OCI-LY7 (cell line): Measurements from ENCODE around the gene JUNB. TPM values are rescaled to one million over a fixed set of nuclear protein-coding genes. Genes with fewer than 3 reads are reported as not detected.

ENCODE experiments used
- BruUV-seq: library from RNA; stranded (reverse); fragments of 400-500 nt; replicated peaks from 2 replicates; lab custom pipeline; 2021; lab: Mats Ljungman, UMichigan
- CTCF ChIA-PET: fragments of 300-600 bp; sonication (Branson Sonifier 250); formaldehyde crosslinking; loops from one replicate; lab custom pipeline; 2022; ENCODE audit warnings: antibody characterized with exemption; ENCODE audit not compliant: unreplicated experiment; lab: Charles Lee
- POLR2A ChIA-PET: fragments of 300-600 bp; sonication (Branson Sonifier 250); formaldehyde crosslinking; loops from one replicate; lab custom pipeline; 2022; ENCODE audit warnings: antibody characterized with exemption; lab: Charles Lee
- DNase-seq: peaks from one replicate; pipeline ENCODE4 v3.0.0-alpha.2; 2015; ENCODE audit warnings: low spot score
- H2AFZ ChIP-seq: fragments of 200-600 bp; sonication (generic), shearing (Covaris generic); 2 replicates; pipeline ENCODE4 v1.6.1; 2014; ENCODE audit warnings: mild to moderate bottlenecking, antibody characterized with exemption, low read length, moderate library complexity
- H3K27ac ChIP-seq: fragments of 200-600 bp; sonication (generic); 2 replicates; pipeline ENCODE4 v1.5.1; 2014; ENCODE audit warnings: mixed run types, low read depth, mild to moderate bottlenecking, moderate library complexity, low read length, inconsistent platforms; ENCODE audit not compliant: poor library complexity, severe bottlenecking
- H3K36me3 ChIP-seq: fragments of 200-600 bp; sonication (generic); 2 replicates; pipeline ENCODE4 v1.6.1; 2014; ENCODE audit warnings: mild to moderate bottlenecking, antibody characterized with exemption, low read length, moderate library complexity, mixed read lengths; ENCODE audit not compliant: insufficient read depth
- H3K4me1 ChIP-seq: fragments of 200-600 bp; sonication (generic); 2 replicates; pipeline ENCODE4 v1.5.1; 2014; ENCODE audit warnings: mild to moderate bottlenecking, low read length; ENCODE audit not compliant: insufficient read depth, poor library complexity, severe bottlenecking
- H3K4me2 ChIP-seq: fragments of 200-600 bp; sonication (generic); 2 replicates; pipeline ENCODE4 v1.6.1; 2014; ENCODE audit warnings: mild to moderate bottlenecking, low read length
- H3K4me3 ChIP-seq: fragments of 200-600 bp; sonication (generic); 2 replicates; pipeline ENCODE4 v1.5.1; 2014; ENCODE audit warnings: mild to moderate bottlenecking, low read depth, low read length; ENCODE audit not compliant: poor library complexity, severe bottlenecking
- H3K79me2 ChIP-seq: fragments of 200-600 bp; sonication (generic); 2 replicates; pipeline ENCODE4 v1.6.1; 2016; ENCODE audit warnings: low read depth, mild to moderate bottlenecking, low read length, moderate library complexity, mixed read lengths; ENCODE audit not compliant: insufficient read depth
- H3K9me2 ChIP-seq: fragments of 200-600 bp; sonication (generic); 2 replicates; pipeline ENCODE4 v1.6.1; 2016; ENCODE audit warnings: mild to moderate bottlenecking, low read length, mixed read lengths; ENCODE audit not compliant: insufficient read depth
- H3K9me3 ChIP-seq: fragments of 200-600 bp; sonication (generic); 2 replicates; pipeline ENCODE4 v1.6.1; 2014; ENCODE audit warnings: mild to moderate bottlenecking, mixed run types, low read length, mixed read lengths
- H4K20me1 ChIP-seq: fragments of 200-600 bp; sonication (generic); 2 replicates; pipeline ENCODE4 v1.6.1; 2014; ENCODE audit warnings: mild to moderate bottlenecking, antibody characterized with exemption, low read length, moderate library complexity, mixed read lengths; ENCODE audit not compliant: insufficient read depth
- CTCF ChIP-seq: fragments of 200-600 bp; sonication (generic); conservative IDR thresholded peaks from 2 replicates; pipeline ENCODE4 v1.5.1; 2014; ENCODE audit warnings: mild to moderate bottlenecking, antibody characterized with exemption, low read length, moderate library complexity, mixed read lengths
- EZH2phosphoT487 ChIP-seq: fragments of 200-600 bp; sonication (generic); IDR thresholded peaks from 2 replicates; pipeline ENCODE4 v1.6.1; 2018; ENCODE audit warnings: low read depth, borderline replicate concordance, mild to moderate bottlenecking, mixed run types, antibody characterized with exemption, low read length, moderate library complexity, mixed read lengths
- intact Hi-C: fragments of 100-400 bp; cut with micrococcal nuclease; formaldehyde crosslinking; loops from one replicate; pipeline ENCODE4 v1.10.0; 2022; ENCODE audit not compliant: unreplicated experiment
- total RNA-seq, 2 experiments: library from RNA; depleted of rRNA in 1 of 2; stranded (reverse); fragments of >200 nt in 1 of 2; shearing (Covaris generic) in 1 of 2; gene quantifications; 2 replicates each; pipeline ENCODE4 v1.2.3, GENCODE V29; 2014 to 2022

The JUNB gene
- total RNA-seq, 2 experiments from 2014 or later, result 31.8 to 45.5 TPM

- Histone ChIP-seq H4K20me1 (no peaks in the 10 kb centered on the region), H3K79me2 (no peaks in the 10 kb centered on the region), H3K9me2 (no peaks in the 10 kb centered on the region), H3K4me2 (peak overlapping the region; percentile 67), H3K4me1 (peaks cover 40% of the 10 kb centered on the region), H3K36me3 (no peaks in the 10 kb centered on the region), H3K9me3 (no peaks in the 10 kb centered on the region), H2AFZ (no peak overlapping the region), H3K4me3 (peak overlapping the region; percentile 70), H3K27ac (no peak overlapping the region)
- ChIA-PET POLR2A (no interaction called here), CTCF (no interaction called here)
- DNase-seq, result no peak
- intact Hi-C loops, result no loop called here
- TF ChIP-seq CTCF (no peak), EZH2phosphoT487 (no peak)
- BruUV-seq, result no TSS peak
These were observed 42.1 kb downstream of the JUNB start for GRCh38 chr19:12833418-12833737.

- Histone ChIP-seq H3K4me2 (peak overlapping the region; percentile 72), H3K79me2 (no peaks in the 10 kb centered on the region), H3K9me2 (no peaks in the 10 kb centered on the region), H2AFZ (peak overlapping the region; percentile 73; the same call in 1 of the 2 replicates), H4K20me1 (no peaks in the 10 kb centered on the region), H3K36me3 (no peaks in the 10 kb centered on the region), H3K9me3 (no peaks in the 10 kb centered on the region), H3K27ac (no peak overlapping the region), H3K4me1 (peaks cover 45% of the 10 kb centered on the region), H3K4me3 (peak overlapping the region; percentile 70)
- POLR2A ChIA-PET, result interaction anchor here (0.5 kb wide), 1 partner anchor 118 kb away, joined by 3 read pairs; no protein-coding TSS in a partner anchor
- CTCF ChIA-PET, result no interaction called here
- intact Hi-C loops, result no loop called here
- TF ChIP-seq CTCF (peak; percentile 36; the same call in 1 of the 2 replicates), EZH2phosphoT487 (no peak)
- BruUV-seq, result no TSS peak
- peak; percentile 58 for DNase-seq
These were observed 42.7 kb downstream of the JUNB start for GRCh38 chr19:12833738-12834565.

GRCh38 chr19:12834566-12834943 lies 43.3 kb downstream of the JUNB start, which contains the start of gene RTBDN:
Gene RTBDN, minus strand, starts transcription at chr19:12834579. Its CDS starts 4,600 bp downstream, at chr19:12829979.
- TF ChIP-seq EZH2phosphoT487, result no peak
- TF ChIP-seq CTCF, result no peak
- ChIA-PET POLR2A (interaction anchor here (0.5 to 0.6 kb wide), 2 partner anchors 48 to 119 kb away, joined by 3 read pairs; no protein-coding TSS in a partner anchor), CTCF (no interaction called here)
- Histone ChIP-seq H3K79me2 (no peaks in the 10 kb centered on the region), H3K9me2 (no peaks in the 10 kb centered on the region), H3K36me3 (no peaks in the 10 kb centered on the region), H2AFZ (peak within 1 kb of the TSS; percentile 73; the same call in 1 of the 2 replicates), H3K9me3 (no peaks in the 10 kb centered on the region), H3K4me3 (peak within 1 kb of the TSS; percentile 70), H4K20me1 (no peaks in the 10 kb centered on the region), H3K27ac (no peak within 1 kb of the TSS), H3K4me1 (peaks cover 51% of the 10 kb centered on the region), H3K4me2 (peak within 1 kb of the TSS; percentile 72)
- BruUV-seq, result no TSS peak
- intact Hi-C loops, result no loop called here
- DNase-seq, result no peak
